HL-60 (cell line): Measurements from ENCODE around the gene TTC32.

ENCODE experiments used
- POLR2AphosphoS5 ChIP-seq: IDR thresholded peaks from 2 replicates; pipeline ENCODE4 v1.6.1; 2012; ENCODE audit warnings: low read depth
- SPI1 ChIP-seq: IDR thresholded peaks from 2 replicates; pipeline ENCODE4 v1.6.1; 2012; ENCODE audit warnings: low read depth, mild to moderate bottlenecking, borderline replicate concordance
- TF ChIP-seq, protein P1 (sequence below): IDR thresholded peaks from one replicate; pipeline ENCODE4 v1.5.1; 2011; ENCODE audit warnings: low read length, control low read depth, inconsistent platforms; ENCODE audit not compliant: insufficient read depth

DNA sequence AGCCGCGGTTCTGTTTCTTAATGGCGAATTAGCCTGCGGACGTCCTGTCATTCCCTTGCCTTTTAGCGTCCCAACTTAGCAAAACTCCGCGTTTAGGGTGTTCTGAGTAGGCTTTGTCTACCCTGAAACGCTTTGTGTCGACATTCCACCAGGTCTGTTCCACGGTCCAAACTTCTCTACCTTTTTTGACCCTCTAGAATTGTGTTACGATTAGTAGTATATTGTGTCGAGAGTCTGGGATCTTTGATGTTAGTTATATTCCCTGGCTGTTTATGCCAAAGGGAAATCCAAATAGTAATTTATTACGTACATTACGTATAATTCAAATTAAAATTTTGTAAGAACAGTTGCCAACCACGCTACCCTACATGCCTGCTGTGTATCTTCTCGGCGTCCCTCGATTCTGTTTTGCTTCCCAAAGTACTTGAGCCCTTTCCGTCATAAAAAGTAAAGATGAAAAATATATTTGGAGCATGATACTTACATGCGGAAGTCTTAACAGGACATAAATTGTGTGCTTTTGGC lies 495 bp upstream of the TTC32 start:
- TF ChIP-seq, protein P1, sequence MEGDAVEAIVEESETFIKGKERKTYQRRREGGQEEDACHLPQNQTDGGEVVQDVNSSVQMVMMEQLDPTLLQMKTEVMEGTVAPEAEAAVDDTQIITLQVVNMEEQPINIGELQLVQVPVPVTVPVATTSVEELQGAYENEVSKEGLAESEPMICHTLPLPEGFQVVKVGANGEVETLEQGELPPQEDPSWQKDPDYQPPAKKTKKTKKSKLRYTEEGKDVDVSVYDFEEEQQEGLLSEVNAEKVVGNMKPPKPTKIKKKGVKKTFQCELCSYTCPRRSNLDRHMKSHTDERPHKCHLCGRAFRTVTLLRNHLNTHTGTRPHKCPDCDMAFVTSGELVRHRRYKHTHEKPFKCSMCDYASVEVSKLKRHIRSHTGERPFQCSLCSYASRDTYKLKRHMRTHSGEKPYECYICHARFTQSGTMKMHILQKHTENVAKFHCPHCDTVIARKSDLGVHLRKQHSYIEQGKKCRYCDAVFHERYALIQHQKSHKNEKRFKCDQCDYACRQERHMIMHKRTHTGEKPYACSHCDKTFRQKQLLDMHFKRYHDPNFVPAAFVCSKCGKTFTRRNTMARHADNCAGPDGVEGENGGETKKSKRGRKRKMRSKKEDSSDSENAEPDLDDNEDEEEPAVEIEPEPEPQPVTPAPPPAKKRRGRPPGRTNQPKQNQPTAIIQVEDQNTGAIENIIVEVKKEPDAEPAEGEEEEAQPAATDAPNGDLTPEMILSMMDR: no peak
- TF ChIP-seq SPI1 (no peak), POLR2AphosphoS5 (no peak)
